ENCODE measurements around the gene SAMD4A.

The SAMD4A gene

GRCh38 chr14:54767450-54767849 lies 200.5 kb downstream of the SAMD4A start:
- Histone ChIP-seq H3K9ac (ENCODE audit: insufficient read length) (no peak overlapping the region), H3K4me3 (no peak overlapping the region), H3K27ac (no peak overlapping the region), H3K9me3 (ENCODE audit: low read depth, low read length) (no peaks in the 10 kb centered on the region), H3K36me3 (ENCODE audit: insufficient read depth, low read length) (no peaks in the 10 kb centered on the region)
- DNase-seq (ENCODE audit: low read depth, low spot score): no peak
- TF ChIP-seq POLR2AphosphoS5 (IDR thresholded peaks at IDR 0.05; ENCODE audit: borderline replicate concordance, low read depth, low read length): no peak
- no peak for TF ChIP-seq EZH2 (IDR thresholded peaks at IDR 0.05)
- TF ChIP-seq FOXP2 (optimal IDR thresholded peaks at IDR 0.05; ENCODE audit: control extremely low read depth, extremely low read length, insufficient read depth): no peak

DNA sequence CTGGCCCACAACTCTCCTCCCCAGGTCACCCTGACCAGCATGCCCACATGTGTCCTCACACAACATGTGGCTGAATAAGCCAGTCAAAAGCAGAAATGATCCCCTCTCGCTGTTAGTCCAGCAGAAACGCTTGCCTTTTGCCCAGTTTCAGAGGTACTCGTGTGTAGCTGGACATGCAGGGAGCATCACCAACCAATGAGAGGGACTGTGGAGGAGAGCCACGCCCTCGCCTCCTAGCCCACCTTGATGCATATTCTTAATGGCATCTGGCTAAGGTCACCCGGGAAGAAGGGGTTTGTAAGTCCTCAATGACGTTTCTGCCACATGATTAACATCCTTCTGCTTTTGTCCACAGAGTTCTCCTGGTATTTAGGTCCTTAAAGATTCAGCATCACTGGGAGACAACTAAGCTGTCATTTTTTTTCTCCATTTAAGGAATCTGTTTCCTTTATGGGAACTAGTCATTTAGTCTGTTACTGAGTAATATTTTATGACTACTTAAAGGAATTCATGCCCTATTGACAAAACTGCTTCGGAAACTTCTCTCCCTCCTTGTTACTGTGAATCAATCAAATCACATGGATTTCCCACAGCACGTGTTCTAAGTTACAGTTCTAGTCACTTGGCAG lies 201.7 kb downstream of the SAMD4A start:
- no peak for DNase-seq (ENCODE audit: low read depth, low spot score)
- TF ChIP-seq EZH2 (IDR thresholded peaks at IDR 0.05) (no peak), POLR2AphosphoS5 (IDR thresholded peaks at IDR 0.05; ENCODE audit: borderline replicate concordance, low read depth, low read length) (no peak)
- Histone ChIP-seq H3K4me3 (no peak overlapping the region), H3K27ac (no peak overlapping the region), H3K9ac (ENCODE audit: insufficient read length) (no peak overlapping the region), H3K9me3 (ENCODE audit: low read depth, low read length) (no peaks in the 10 kb centered on the region), H3K36me3 (ENCODE audit: insufficient read depth, low read length) (no peaks in the 10 kb centered on the region)

GRCh38 chr14:54769951-54770863 lies 203.3 kb downstream of the SAMD4A start:
- no peaks in the 10 kb centered on the region for H3K36me3 ChIP-seq (ENCODE audit: insufficient read depth, low read length)
- no peaks in the 10 kb centered on the region for H3K9me3 ChIP-seq (ENCODE audit: low read depth, low read length)
- no peak for DNase-seq (ENCODE audit: low read depth, low spot score)
- TF ChIP-seq EZH2 (IDR thresholded peaks at IDR 0.05) (no peak), POLR2AphosphoS5 (IDR thresholded peaks at IDR 0.05; ENCODE audit: borderline replicate concordance, low read depth, low read length) (no peak), FOXP2 (optimal IDR thresholded peaks at IDR 0.05; ENCODE audit: control extremely low read depth, extremely low read length, insufficient read depth) (no peak)
- H3K4me3 ChIP-seq: no peak overlapping the region
- H3K9ac ChIP-seq (ENCODE audit: insufficient read length): no peak overlapping the region
- no peak overlapping the region for H3K27ac ChIP-seq

GRCh38 chr14:54771411-54772027 lies 204.6 kb downstream of the SAMD4A start:
- Histone ChIP-seq H3K9ac (ENCODE audit: insufficient read length) (no peak overlapping the region), H3K9me3 (ENCODE audit: low read depth, low read length) (no peaks in the 10 kb centered on the region), H3K27ac (no peak overlapping the region), H3K4me3 (no peak overlapping the region), H3K36me3 (ENCODE audit: insufficient read depth, low read length) (no peaks in the 10 kb centered on the region)
- no peak for DNase-seq (ENCODE audit: low read depth, low spot score)
- TF ChIP-seq FOXP2 (optimal IDR thresholded peaks at IDR 0.05; ENCODE audit: control extremely low read depth, extremely low read length, insufficient read depth): no peak
- no peak for TF ChIP-seq POLR2AphosphoS5 (IDR thresholded peaks at IDR 0.05; ENCODE audit: borderline replicate concordance, low read depth, low read length)
- TF ChIP-seq EZH2 (IDR thresholded peaks at IDR 0.05): no peak

GRCh38 chr14:54772451-54772881 lies 205.5 kb downstream of the SAMD4A start:
- Histone ChIP-seq H3K27ac (peak overlapping the region; percentile 47; the same call in 1 of the 2 replicates), H3K36me3 (ENCODE audit: insufficient read depth, low read length) (no peaks in the 10 kb centered on the region), H3K4me3 (no peak overlapping the region), H3K9ac (ENCODE audit: insufficient read length) (peak overlapping the region; percentile 21), H3K9me3 (ENCODE audit: low read depth, low read length) (no peaks in the 10 kb centered on the region)
- no peak for DNase-seq (ENCODE audit: low read depth, low spot score)
- TF ChIP-seq POLR2AphosphoS5 (IDR thresholded peaks at IDR 0.05; ENCODE audit: borderline replicate concordance, low read depth, low read length) (no peak), FOXP2 (optimal IDR thresholded peaks at IDR 0.05; ENCODE audit: control extremely low read depth, extremely low read length, insufficient read depth) (no peak), EZH2 (IDR thresholded peaks at IDR 0.05) (no peak)

DNA sequence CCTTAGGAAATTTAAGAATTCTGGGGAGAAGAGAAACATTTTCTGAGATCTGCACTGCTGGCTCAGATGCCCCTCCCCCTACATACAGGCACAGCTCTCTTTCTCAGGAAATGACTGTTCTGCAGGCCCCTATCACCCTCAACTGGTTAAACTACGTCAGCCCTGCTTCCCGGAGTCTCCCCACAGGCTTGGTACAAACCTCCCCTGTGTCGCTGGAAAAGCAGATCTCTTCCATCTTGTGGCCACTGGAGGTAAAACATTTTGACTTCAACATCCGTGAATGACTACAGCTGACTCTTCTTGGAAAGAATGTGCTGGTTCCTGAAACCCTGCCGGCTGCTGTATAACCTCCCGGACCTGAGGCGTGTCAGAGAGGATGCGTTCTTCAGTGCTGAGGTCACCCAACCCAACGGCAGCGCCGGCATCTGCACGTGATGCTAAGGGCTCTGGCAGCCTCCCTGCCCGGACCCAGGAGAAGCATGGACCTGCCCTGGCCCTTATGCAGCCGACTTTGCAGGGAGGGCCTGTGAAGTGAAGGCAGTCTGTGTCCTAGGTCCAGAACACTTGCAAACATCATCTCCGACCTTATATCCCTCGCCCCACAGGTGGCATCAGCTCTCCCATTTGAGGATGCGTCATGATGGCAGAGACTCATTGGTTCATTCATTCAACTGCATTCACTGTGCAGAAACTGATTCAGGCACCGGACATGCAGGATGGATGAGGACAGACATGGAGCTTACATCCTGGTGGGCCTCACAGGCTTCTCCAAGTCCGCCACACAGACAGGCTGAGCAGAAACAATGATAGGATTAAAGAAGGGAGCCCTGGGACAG lies 206.5 kb downstream of the SAMD4A start:
- Histone ChIP-seq H3K9ac (ENCODE audit: insufficient read length) (peak overlapping the region; percentile 21), H3K27ac (peak overlapping the region; percentile 47), H3K4me3 (no peak overlapping the region), H3K36me3 (ENCODE audit: insufficient read depth, low read length) (no peaks in the 10 kb centered on the region), H3K9me3 (ENCODE audit: low read depth, low read length) (no peaks in the 10 kb centered on the region)
- no peak for TF ChIP-seq POLR2AphosphoS5 (IDR thresholded peaks at IDR 0.05; ENCODE audit: borderline replicate concordance, low read depth, low read length)
- TF ChIP-seq FOXP2 (optimal IDR thresholded peaks at IDR 0.05; ENCODE audit: control extremely low read depth, extremely low read length, insufficient read depth): no peak
- no peak for TF ChIP-seq EZH2 (IDR thresholded peaks at IDR 0.05)
- peak; percentile 68 for DNase-seq (ENCODE audit: low read depth, low spot score)

DNA sequence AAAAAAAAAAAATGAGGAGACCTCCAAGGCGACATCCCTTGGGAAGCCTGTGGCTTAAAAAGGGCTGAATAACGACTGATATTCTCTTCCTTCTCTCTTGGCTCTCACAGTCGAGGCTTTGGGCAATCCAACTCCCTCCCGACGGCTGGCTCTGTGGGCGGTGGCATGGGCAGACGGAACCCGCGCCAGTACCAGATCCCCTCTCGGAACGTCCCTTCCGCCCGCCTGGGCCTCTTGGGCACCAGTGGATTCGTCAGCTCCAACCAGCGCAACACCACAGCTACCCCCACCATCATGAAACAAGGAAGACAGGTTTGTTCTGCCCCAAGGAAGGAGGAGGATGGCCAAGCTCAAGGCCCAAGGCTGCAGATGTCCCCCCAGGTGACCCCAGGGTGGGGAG lies 207.9 kb downstream of the SAMD4A start:
- H3K36me3 ChIP-seq (ENCODE audit: insufficient read depth, low read length): no peaks in the 10 kb centered on the region
- H3K27ac ChIP-seq: no peak overlapping the region
- H3K9me3 ChIP-seq (ENCODE audit: low read depth, low read length): no peaks in the 10 kb centered on the region
- H3K9ac ChIP-seq (ENCODE audit: insufficient read length): no peak overlapping the region
- TF ChIP-seq FOXP2 (optimal IDR thresholded peaks at IDR 0.05; ENCODE audit: control extremely low read depth, extremely low read length, insufficient read depth): no peak
- TF ChIP-seq POLR2AphosphoS5 (IDR thresholded peaks at IDR 0.05; ENCODE audit: borderline replicate concordance, low read depth, low read length): no peak
- TF ChIP-seq EZH2 (IDR thresholded peaks at IDR 0.05): no peak
- no peak for DNase-seq (ENCODE audit: low read depth, low spot score)
- no peak overlapping the region for H3K4me3 ChIP-seq
